NCI-H748 (cell line): ENCODE data around the gene KRT37.
"Not testable (repeated sequence)": the region's sequence is repeated elsewhere in the genome, so short reads cannot be mapped to it uniquely, and the experiment has no call there.

Experiments
- DNase-seq: peaks from one replicate; lab custom pipeline; 2025; ENCODE audit not compliant: unreplicated experiment; lab: John Stamatoyannopoulos, UW

The KRT37 gene

DNA sequence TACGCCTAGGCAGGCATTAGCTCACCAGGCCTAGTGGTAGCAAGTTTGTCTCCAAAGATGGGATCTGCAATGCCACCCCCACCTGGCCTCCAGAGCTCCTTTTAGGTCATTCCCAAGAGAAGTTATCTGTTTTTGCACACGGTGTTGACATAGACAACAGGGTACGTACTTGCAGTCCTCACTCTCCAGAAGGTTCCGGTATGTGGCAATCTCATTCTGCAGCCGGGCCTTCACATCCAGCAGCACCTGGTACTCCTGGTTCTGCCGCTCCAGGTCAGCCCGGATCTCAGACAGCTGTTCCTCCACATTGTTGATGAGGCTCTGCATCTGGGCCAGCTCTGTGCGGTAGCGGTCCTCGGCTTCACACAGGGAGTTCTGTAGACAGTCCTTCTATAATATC is 17.2 kb downstream of the KRT37 start:
- DNase-seq: no peak

- peak; percentile 13 for DNase-seq
Measured at GRCh38 chr17:41406205-41406604, 18.2 kb downstream of the KRT37 start.

- peak; percentile 91 for DNase-seq
Measured at GRCh38 chr17:41404024-41404671, 20.2 kb downstream of the KRT37 start.

DNA sequence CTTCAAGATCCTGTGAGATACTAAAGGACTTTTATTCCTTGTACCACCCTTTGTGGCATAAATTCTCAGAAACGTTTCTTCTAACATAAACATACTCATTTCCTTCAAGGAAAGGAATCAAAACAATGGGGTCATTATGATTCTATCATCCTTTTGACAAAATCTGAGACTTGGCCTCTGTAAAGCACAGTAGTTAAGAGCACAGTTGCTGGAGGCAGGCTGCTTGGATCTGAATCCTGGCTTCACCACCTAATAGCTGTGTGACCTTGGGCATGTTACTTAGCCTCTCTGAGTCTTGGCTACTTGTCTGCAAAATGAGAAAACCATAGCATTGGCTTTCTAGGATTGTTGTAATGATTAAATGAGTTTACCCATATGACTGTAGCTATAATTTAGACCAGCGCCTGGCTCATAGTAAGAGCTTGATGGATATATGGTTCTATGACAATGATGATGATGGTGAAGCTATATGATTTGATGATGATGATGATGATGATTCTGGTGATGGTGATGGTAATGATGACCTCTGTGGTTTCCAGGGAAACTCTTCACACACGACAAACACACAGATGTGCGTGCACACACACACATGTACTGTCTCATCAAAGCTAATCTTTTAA is 20.9 kb downstream of the KRT37 start:
- DNase-seq: no peak

DNA sequence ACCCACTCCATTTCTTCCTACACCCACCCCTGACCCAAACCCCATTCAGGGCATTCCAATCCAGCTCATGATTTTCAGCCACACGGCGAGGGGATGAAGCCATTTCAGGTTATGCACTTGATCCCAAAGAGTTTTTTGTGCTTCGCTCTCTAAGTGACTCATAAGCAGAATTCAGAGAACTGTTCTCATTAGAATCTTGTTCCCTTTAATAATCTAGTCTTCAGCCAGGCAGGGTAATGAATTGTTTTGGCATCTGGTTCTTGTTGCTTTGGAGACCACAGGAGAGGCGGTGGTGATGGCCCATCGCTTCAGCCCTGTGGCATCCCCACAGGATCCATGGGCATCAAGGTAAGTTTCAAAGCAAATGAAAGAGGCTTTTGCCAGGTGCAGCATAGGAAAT is 22.2 kb downstream of the KRT37 start:
- no peak for DNase-seq

DNA sequence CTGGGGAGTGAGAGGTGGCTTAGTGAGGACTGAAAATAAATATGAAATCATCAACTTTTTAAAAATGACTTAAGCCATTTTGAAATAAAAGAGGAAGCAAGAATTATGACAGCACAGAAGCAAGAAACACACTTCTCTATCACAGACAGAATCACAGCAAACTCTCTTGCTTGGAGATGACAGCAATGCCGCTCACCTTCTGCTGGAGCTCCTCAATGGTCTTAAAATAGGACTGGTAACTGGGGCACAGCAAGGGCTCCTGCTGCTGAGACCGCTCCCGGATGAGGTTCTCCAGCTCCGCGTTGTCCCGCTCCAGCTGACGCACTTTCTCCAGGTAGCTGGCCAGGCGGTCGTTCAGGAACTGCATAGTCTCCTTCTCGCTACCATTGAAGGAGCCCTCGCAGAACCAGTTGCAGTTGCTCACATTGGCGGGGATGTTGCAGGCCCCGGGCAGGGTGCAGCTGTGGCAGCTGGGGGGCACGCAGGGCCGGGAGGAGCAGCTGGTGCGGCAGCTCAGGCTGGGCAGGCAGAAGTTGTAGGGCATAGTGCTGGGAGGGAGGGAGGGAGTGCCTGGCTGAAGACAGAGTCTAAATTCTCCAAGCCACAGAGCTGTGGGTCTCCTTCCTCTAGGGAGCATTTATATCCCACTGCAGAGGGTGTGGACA is 27.3 kb downstream of the KRT37 start, which contains the start of gene KRT31:
KRT31 (minus strand) TSS at position 613 of the 665 bp plus-strand sequence; CDS start at position 544, 69 bp downstream.
- DNase-seq: no peak

DNA sequence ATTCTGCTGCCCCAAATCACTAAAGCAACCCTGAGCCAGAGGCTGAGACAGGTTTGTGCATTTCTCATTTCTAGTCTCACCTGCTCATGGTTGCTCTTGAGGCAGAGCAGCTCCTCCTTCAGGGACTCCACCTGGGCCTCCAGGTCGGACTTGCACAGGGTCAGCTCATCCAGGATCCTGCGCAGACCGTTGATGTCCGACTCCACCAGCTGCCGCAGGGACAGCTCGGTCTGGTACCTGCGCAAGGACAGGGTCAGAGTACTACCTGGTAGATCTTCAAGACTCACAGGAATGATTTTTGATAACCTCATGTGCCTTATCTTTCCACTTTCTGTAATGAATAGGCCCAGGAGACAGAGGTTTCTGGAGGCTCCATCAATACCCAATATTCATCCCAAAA is 28.0 kb downstream of the KRT37 start:
- DNase-seq: no peak

DNA sequence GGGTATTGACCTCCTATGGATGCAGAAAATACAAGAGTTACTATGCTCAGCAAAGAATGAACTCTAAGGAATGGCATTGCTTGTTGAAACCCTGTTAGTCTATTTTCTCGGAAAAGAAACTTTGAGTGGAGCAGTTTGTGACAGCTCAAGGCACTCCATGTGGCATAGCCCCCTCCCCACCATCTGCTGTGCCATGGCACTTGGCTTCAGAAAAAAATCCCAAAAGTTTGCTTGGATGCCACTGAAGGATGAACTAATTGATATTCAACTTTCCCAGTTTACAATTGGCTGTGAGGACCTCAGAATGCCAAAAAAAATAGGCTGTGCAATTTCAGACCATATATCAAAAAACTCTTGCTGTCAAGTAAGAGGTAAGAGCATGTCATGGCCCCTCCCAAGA is 28.8 kb downstream of the KRT37 start:
- DNase-seq: no peak

DNA sequence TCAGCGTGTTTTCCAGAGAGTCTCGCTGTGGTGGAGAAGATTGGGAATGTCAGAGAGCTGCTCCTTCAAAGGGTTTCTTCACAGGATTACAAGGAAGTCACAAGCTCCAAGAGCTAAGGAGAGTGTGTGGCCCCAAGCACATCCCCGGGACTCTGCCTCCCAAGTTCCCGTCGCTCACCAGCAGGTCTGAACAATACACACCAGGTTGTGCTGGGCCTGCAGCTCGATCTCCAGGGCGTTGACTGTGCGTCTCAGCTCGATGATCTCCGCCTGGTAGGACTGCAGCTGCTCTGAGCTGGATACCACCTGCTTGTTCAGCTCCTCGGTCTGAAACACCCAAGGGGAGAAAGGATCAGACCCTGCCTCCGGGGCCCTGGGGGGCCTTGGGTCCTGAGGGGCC is 29.3 kb downstream of the KRT37 start:
- not testable (repeated sequence) for DNase-seq

- no peak for DNase-seq
Measured at GRCh38 chr17:41394254-41394996, 30.0 kb downstream of the KRT37 start.

GRCh38 chr17:41393826-41394225 is 30.6 kb downstream of the KRT37 start:
- no peak for DNase-seq

- no peak for DNase-seq
Measured at GRCh38 chr17:41393294-41393693, 31.1 kb downstream of the KRT37 start.

DNA sequence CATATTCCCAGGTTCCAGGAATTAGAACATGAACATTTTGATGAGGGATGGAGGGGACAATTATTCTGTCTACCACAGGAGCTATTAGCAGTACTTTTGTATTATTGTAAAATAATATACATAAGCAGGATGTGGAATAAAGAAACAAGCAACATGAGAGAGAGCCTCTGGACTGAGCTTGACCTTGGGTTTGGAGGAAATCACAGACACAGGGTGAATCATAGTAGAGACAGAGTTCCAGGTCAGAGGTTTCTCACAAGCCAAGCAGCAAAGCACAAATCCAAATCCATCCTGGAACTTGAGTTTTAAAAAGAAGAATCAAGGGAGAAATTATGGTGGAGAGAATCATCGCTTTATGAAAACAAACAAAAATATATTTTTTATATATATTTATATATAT is 32.1 kb downstream of the KRT37 start:
- DNase-seq: no peak

DNA sequence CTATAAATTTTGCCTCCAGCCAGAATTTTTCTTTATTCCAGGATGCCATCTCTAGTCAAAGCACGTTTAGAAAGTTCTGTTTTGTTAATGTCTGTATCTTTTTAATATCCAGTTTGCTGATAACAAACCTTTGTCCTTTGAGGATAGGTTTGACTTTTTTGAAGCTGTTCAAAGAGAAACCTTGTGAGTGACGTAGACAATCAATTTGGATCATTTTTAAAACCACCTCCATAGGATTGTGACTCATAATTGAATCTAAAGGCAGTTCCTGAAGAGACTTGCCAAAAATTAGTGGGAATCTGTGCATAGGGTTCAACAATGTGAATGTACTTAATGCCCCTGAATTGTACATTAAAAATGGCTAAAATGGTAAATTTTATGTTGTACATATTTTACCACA is 32.9 kb downstream of the KRT37 start:
- DNase-seq: no peak

DNA sequence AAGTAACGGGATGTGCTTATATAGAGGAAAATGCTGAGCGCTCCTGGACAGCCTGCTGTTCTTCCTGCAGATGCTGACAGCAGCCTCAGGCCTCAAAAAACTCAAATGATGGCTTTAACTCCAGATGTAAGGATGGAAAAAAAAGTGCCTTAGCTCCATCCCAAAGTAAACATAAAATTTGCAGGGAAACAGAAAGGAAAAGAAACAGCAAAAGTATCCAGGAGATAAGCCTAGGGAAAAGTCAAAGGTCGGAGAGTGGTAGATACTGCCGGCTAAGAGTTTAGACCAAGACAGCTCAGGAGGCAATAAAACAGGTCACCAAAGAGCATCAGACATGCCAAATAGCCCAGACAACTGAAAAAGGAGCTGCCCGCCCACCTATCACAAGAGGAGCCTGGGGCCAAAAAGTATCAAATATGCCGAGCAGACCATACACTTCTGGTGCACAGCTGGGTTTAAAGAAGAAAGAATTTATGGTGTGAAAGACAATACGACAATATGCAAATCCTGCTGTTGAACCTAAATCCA is 33.9 kb downstream of the KRT37 start:
- DNase-seq: no peak

DNA sequence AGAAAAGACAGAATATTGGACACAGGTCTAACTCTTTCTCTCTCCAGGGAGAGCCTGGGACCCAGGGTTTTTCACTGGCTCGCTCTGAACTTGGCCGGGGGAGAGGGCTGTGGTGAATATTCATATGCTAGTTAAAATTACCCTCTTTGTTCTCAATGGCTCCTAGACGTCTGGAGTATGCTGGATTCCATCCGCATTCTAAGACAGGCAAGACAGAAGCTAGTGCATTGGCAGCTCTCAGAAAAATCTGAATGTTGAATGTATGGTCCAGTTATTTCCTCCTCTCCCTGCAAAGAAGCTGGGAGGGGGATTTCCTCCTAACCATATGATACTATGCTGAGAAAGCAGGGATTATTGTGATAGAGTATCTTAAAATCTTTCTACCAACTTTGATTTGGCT is 36.7 kb downstream of the KRT37 start:
- DNase-seq: no peak

- no peak for DNase-seq
Measured at GRCh38 chr17:41386227-41386626, 38.2 kb downstream of the KRT37 start.

DNA sequence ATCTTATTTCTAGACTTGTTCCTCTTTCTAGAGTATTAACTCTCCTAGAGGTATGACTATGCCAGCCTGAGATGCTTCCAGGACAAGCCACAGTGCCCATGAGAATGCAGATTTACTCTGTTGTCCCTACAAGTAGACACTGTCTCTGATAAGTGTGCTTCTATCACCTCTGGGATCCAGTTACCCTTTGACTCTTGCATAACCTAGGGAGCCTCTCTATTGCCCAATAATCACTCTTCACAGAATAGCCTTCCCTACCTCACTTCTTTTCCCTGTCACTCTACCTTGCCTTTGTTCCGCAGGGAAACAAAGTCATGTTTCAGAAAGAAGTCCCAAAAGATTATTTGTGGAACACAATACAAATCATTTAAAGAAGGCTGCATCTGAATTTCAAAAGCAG is 40.7 kb downstream of the KRT37 start:
- DNase-seq: no peak

DNA sequence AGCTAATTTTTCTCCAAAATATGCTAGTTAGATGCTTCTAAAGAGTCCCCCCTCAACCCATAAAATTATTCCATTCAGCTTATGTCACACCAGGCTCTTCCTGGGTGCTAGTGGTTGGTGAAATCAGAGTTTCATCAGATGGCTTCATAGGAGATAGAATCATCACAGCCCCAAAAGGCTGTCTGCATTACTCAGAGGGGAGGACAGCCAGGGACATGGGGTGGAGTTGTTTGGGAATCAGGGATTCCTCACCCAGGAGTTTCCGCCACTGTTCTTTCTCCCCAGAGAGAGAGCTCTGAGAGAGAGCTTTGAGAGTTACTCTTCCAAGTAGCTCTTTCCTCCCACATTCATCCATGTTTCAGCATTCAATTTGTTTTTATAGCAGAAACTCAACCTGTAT is 42.0 kb downstream of the KRT37 start:
- no peak for DNase-seq

DNA sequence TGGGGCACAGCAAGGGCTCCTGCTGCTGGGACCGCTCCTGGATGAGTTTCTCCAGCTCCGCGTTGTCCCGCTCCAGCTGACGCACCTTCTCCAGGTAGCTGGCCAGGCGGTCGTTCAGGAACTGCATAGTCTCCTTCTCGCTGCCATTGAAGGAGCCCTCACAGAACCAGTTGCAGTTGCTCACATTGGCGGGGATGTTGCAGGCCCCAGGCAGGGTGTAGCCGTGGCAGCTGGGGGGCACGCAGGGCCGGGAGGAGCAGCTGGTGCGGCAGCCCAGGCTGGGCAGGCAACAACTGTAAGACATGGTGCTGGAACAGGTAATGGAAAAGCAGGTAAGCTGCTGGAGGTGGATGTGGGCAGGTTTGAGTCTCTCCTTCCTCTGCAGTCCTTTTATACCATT is 42.4 kb downstream of the KRT37 start, which contains the start of gene KRT34:
KRT34 (minus strand) TSS at position 364 of the 400 bp plus-strand sequence; CDS start at position 304, 60 bp downstream.
- not testable (repeated sequence) for DNase-seq

GRCh38 chr17:41380091-41380490 is 44.3 kb downstream of the KRT37 start:
- DNase-seq: not testable (repeated sequence)
